ENCODE results near the gene DUS1L.
A peak's percentile ranks its signal among the peaks of the same experiment; 100 is the strongest.

Gene DUS1L

GRCh38 chr17:82022310-82022980 is 43.2 kb downstream of the DUS1L start, which contains the start of gene CENPX:
CENPX (minus strand) TSS chr17:82022878; CDS start chr17:82022861, 17 bp downstream.
- Histone ChIP-seq H3K4me2 (ENCODE audit: low read depth, low read length, poor library complexity, severe bottlenecking) (peak within 1 kb of the TSS; percentile 98), H3F3A (ENCODE audit: low read depth) (no peaks in the 10 kb centered on the region), H2AFZ (ENCODE audit: low read length) (peak within 1 kb of the TSS; percentile 90), H3K79me2 (ENCODE audit: insufficient read depth, low read length) (peaks cover 22% of the 10 kb centered on the region; the same call in 1 of the 2 replicates), H3K9ac (ENCODE audit: low read depth, low read length, poor library complexity, severe bottlenecking) (peak within 1 kb of the TSS; percentile 87), H3K4me1 (ENCODE audit: insufficient read depth, low read length, poor library complexity, severe bottlenecking) (peaks cover 30% of the 10 kb centered on the region), H3K9me2 (replicated peaks; ENCODE audit: low read depth, low read length) (no peaks in the 10 kb centered on the region), H3K27me3 (ENCODE audit: insufficient read depth, low read length, poor library complexity, severe bottlenecking) (no peaks in the 10 kb centered on the region), H3K9me3 (ENCODE audit: insufficient read depth, low read depth, low read length) (no peaks in the 10 kb centered on the region), H3K36me3 (ENCODE audit: insufficient read depth, low read length) (no peaks in the 10 kb centered on the region), H3K4me3 (ENCODE audit: low read length, poor library complexity, severe bottlenecking) (peak within 1 kb of the TSS; percentile 92), H4K20me1 (ENCODE audit: insufficient read depth, low read length, poor library complexity, severe bottlenecking) (peaks cover 18% of the 10 kb centered on the region)
- TF ChIP-seq EZH2phosphoT487 (IDR thresholded peaks at IDR 0.05; ENCODE audit: borderline replicate concordance), result no peak
- TF ChIP-seq, protein P1, sequence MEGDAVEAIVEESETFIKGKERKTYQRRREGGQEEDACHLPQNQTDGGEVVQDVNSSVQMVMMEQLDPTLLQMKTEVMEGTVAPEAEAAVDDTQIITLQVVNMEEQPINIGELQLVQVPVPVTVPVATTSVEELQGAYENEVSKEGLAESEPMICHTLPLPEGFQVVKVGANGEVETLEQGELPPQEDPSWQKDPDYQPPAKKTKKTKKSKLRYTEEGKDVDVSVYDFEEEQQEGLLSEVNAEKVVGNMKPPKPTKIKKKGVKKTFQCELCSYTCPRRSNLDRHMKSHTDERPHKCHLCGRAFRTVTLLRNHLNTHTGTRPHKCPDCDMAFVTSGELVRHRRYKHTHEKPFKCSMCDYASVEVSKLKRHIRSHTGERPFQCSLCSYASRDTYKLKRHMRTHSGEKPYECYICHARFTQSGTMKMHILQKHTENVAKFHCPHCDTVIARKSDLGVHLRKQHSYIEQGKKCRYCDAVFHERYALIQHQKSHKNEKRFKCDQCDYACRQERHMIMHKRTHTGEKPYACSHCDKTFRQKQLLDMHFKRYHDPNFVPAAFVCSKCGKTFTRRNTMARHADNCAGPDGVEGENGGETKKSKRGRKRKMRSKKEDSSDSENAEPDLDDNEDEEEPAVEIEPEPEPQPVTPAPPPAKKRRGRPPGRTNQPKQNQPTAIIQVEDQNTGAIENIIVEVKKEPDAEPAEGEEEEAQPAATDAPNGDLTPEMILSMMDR (conservative IDR thresholded peaks at IDR 0.05; ENCODE audit: low read length), result no peak

- Histone ChIP-seq H3K36me3 (ENCODE audit: insufficient read depth, low read length) (no peaks in the 10 kb centered on the region), H3K9me3 (ENCODE audit: insufficient read depth, low read depth, low read length) (no peaks in the 10 kb centered on the region), H3K79me2 (ENCODE audit: insufficient read depth, low read length) (peaks cover 22% of the 10 kb centered on the region; the same call in 1 of the 2 replicates), H3K4me1 (ENCODE audit: insufficient read depth, low read length, poor library complexity, severe bottlenecking) (peaks cover 24% of the 10 kb centered on the region), H3K4me3 (ENCODE audit: low read length, poor library complexity, severe bottlenecking) (peak overlapping the region; percentile 92), H3K27me3 (ENCODE audit: insufficient read depth, low read length, poor library complexity, severe bottlenecking) (no peaks in the 10 kb centered on the region), H2AFZ (ENCODE audit: low read length) (no peak overlapping the region), H3K9ac (ENCODE audit: low read depth, low read length, poor library complexity, severe bottlenecking) (peak overlapping the region; percentile 87), H3F3A (ENCODE audit: low read depth) (no peaks in the 10 kb centered on the region), H3K4me2 (ENCODE audit: low read depth, low read length, poor library complexity, severe bottlenecking) (peak overlapping the region; percentile 98), H3K9me2 (replicated peaks; ENCODE audit: low read depth, low read length) (no peaks in the 10 kb centered on the region), H4K20me1 (ENCODE audit: insufficient read depth, low read length, poor library complexity, severe bottlenecking) (peaks cover 18% of the 10 kb centered on the region)
- TF ChIP-seq EZH2phosphoT487 (IDR thresholded peaks at IDR 0.05; ENCODE audit: borderline replicate concordance), result no peak
Observed at GRCh38 chr17:82021900-82022309, 43.7 kb downstream of the DUS1L start.

- peaks cover 18% of the 10 kb centered on the region for H4K20me1 ChIP-seq (ENCODE audit: insufficient read depth, low read length, poor library complexity, severe bottlenecking)
- peak overlapping the region; percentile 98 for H3K4me2 ChIP-seq (ENCODE audit: low read depth, low read length, poor library complexity, severe bottlenecking)
- no peaks in the 10 kb centered on the region for H3K9me2 ChIP-seq (replicated peaks; ENCODE audit: low read depth, low read length)
- H3K79me2 ChIP-seq (ENCODE audit: insufficient read depth, low read length), result peaks cover 22% of the 10 kb centered on the region; the same call in 1 of the 2 replicates
- H2AFZ ChIP-seq (ENCODE audit: low read length), result no peak overlapping the region
- no peaks in the 10 kb centered on the region for H3K27me3 ChIP-seq (ENCODE audit: insufficient read depth, low read length, poor library complexity, severe bottlenecking)
- no peak for TF ChIP-seq EZH2phosphoT487 (IDR thresholded peaks at IDR 0.05; ENCODE audit: borderline replicate concordance)
- TF ChIP-seq, protein P1 (conservative IDR thresholded peaks at IDR 0.05; ENCODE audit: low read length), result peak; percentile 84
- no peaks in the 10 kb centered on the region for H3K9me3 ChIP-seq (ENCODE audit: insufficient read depth, low read depth, low read length)
- no peaks in the 10 kb centered on the region for H3F3A ChIP-seq (ENCODE audit: low read depth)
- H3K4me1 ChIP-seq (ENCODE audit: insufficient read depth, low read length, poor library complexity, severe bottlenecking), result peaks cover 21% of the 10 kb centered on the region
- peak overlapping the region; percentile 87 for H3K9ac ChIP-seq (ENCODE audit: low read depth, low read length, poor library complexity, severe bottlenecking)
- H3K4me3 ChIP-seq (ENCODE audit: low read length, poor library complexity, severe bottlenecking), result peak overlapping the region; percentile 92
- H3K36me3 ChIP-seq (ENCODE audit: insufficient read depth, low read length), result no peaks in the 10 kb centered on the region
Observed at GRCh38 chr17:82021107-82021899, 44.3 kb downstream of the DUS1L start.
